Measurements from ENCODE around the gene UBXN7. TPM values are rescaled to one million over a fixed set of nuclear protein-coding genes. Genes with fewer than 3 reads are reported as not detected.

The UBXN7 gene
- total and polyA plus RNA-seq, 2 of the 8 experiments (the other 6 are each of a cell fraction or from before 2014, with no cell fraction given) = 18.5 to 109 TPM

DNA sequence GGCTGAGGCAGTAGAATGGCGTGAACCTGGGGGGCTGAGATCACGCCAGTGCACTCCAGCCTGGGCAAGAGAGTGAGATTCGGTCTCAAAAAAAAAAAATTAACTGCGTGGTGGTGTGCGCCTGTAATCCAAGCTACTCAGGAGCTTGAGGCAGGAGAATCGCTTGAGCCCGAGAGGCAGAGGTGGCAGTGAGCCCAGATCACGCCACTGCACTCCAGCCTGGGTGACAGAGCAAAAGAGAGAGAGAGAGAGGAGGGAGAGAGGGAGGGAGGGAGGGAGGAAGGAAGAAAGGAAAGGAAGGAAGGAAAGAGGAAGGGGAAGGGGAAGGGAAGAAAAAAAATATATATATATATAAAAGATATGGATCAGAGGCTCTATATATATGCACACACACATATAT lies 100.1 kb downstream of the UBXN7 start:
- no peaks in the 10 kb centered on the region for H3K36me3 ChIP-seq (ENCODE audit: control insufficient read depth in 2 of 4, insufficient read depth in 4 of 4, low read length in 3 of 4)
- H2BK20ac ChIP-seq (ENCODE audit: low read length) = no peak overlapping the region
- no peak overlapping the region for H3K18ac ChIP-seq (ENCODE audit: extremely low read depth, low read length)
- no peak for FAIRE-seq
- H3K4ac ChIP-seq (replicated peaks; ENCODE audit: insufficient read length, low read depth, low read length) = no peak overlapping the region
- DNase-seq (ENCODE audit: low read depth in 1 of 2, low spot score in 2 of 2) = no peak
- no peak overlapping the region for H2BK15ac ChIP-seq (ENCODE audit: low read length)
- H4K91ac ChIP-seq (replicated peaks; ENCODE audit: insufficient read length, low read length) = no peak overlapping the region
- H3K23ac ChIP-seq (ENCODE audit: insufficient read length) = no peak overlapping the region
- H3K9ac ChIP-seq (replicated peaks in 1 of 4; ENCODE audit: extremely low read depth in 1 of 4, low read depth in 3 of 4, low read length in 3 of 4) = no peak overlapping the region
- no peak overlapping the region for H2AK5ac ChIP-seq (ENCODE audit: low read depth, low read length)
- 88% methylated on average over 7 of the region's 8 CpGs; no CpG with 5 or more reads in 1 of the 2 experiments for WGBS, 2 experiments (ENCODE audit: extremely low coverage in 1 of 2, insufficient coverage in 1 of 2, insufficient read length in 1 of 2, insufficient replicate concordance in 2 of 2, low coverage in 1 of 2, low lambda C conversion rate in 2 of 2, missing lambda C conversion rate in 1 of 2)
- H3K27me3 ChIP-seq (replicated peaks in 1 of 4; ENCODE audit: control insufficient read depth in 3 of 4, extremely low read depth in 1 of 4, insufficient read depth in 3 of 4, low read length in 3 of 4) = no peaks in the 10 kb centered on the region
- H4K5ac ChIP-seq (ENCODE audit: insufficient read length, low read depth, low read length) = no peak overlapping the region
- no peak overlapping the region for H3K4me2 ChIP-seq (ENCODE audit: insufficient read depth in 1 of 2, low read depth in 2 of 2, low read length in 2 of 2)
- H3K4me1 ChIP-seq (replicated peaks in 1 of 4; ENCODE audit: control insufficient read depth in 3 of 4, insufficient read depth in 4 of 4, low read length in 3 of 4) = peaks cover 0 to 4% (median 2%) of the 10 kb centered on the region in 4 experiments; a peak in 4 of 7 replicates
- no peak overlapping the region for H2AFZ ChIP-seq (ENCODE audit: low read length)
- no peak overlapping the region for H3K56ac ChIP-seq (replicated peaks; ENCODE audit: insufficient read length, low read depth, low read length)
- H3K27ac ChIP-seq (ENCODE audit: low read depth, low read length) = no peak overlapping the region
- no peaks in the 10 kb centered on the region for H4K20me1 ChIP-seq (replicated peaks in 1 of 2; ENCODE audit: control insufficient read depth in 1 of 2, insufficient read depth in 2 of 2, low read length in 2 of 2)
- H4K8ac ChIP-seq (ENCODE audit: extremely low read depth, insufficient read depth, low read length) = no peak overlapping the region
- H3K4me3 ChIP-seq (ENCODE audit: extremely low read depth in 1 of 4, insufficient read depth in 2 of 4, low read depth in 3 of 4, low read length in 4 of 4) = no peak overlapping the region
- H3K14ac ChIP-seq (ENCODE audit: insufficient read length) = no peak overlapping the region
- no peak for TF ChIP-seq BRCA1 (IDR thresholded peaks at IDR 0.05; ENCODE audit: low read depth, low read length)
- no peaks in the 10 kb centered on the region for H3K23me2 ChIP-seq (ENCODE audit: low read depth, low read length)
- POLR2A ChIA-PET (ENCODE audit: partially characterized antibody) = no interaction called here
- no peak overlapping the region for H2BK120ac ChIP-seq (replicated peaks; ENCODE audit: low read depth, low read length)
- CTCF ChIA-PET (ENCODE audit: partially characterized antibody) = interaction anchor here (0.6 kb wide), 2 partner anchors 39 to 43 kb away, joined by 3 to 5 read pairs; no protein-coding TSS in a partner anchor
- H3K9me3 ChIP-seq (ENCODE audit: insufficient read depth in 2 of 2, low read depth in 1 of 2, low read length in 1 of 2) = no peaks in the 10 kb centered on the region
- H2BK12ac ChIP-seq (ENCODE audit: low read depth, low read length) = no peak overlapping the region
- H3K79me2 ChIP-seq (ENCODE audit: control insufficient read depth in 1 of 2, insufficient read depth in 2 of 2, low read length in 2 of 2) = no peaks in the 10 kb centered on the region
- H3K79me1 ChIP-seq (ENCODE audit: low read depth, low read length) = no peaks in the 10 kb centered on the region
- no peak overlapping the region for H2BK5ac ChIP-seq (ENCODE audit: low read depth, low read length)

Data from H1 (cell line).